ENCODE results near the gene LPP. TPM values are rescaled to one million over a fixed set of nuclear protein-coding genes. Genes with fewer than 3 reads are reported as not detected.

The LPP gene
- total RNA-seq, 1 donor from 2014 or later: 210 TPM

DNA sequence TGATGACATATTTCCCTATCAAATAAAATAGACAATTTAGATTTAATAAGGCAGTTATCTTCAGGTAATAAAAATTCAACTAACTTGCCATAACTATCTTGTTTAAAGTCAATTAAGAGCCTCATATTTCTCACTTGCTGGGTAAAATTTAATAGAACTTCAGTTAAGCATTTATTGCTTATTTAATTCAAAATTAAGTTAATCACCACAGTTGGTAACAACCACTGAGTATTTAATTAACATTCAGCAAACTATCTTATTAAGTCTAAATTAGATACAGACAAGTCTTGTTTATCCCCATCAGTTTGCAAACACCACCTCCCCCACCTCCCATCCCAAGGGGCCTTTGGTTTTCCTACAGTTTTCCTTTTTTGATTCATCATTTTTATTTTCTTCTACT is 14.7 kb downstream of the LPP start:
- DNase-seq (ENCODE audit: low spot score): no peak

- DNase-seq (ENCODE audit: low spot score): no peak
Measured at GRCh38 chr3:188169830-188170455, 16.0 kb downstream of the LPP start.

- no peak for DNase-seq (ENCODE audit: low spot score)
Measured at GRCh38 chr3:188170461-188171459, 16.8 kb downstream of the LPP start.

DNA sequence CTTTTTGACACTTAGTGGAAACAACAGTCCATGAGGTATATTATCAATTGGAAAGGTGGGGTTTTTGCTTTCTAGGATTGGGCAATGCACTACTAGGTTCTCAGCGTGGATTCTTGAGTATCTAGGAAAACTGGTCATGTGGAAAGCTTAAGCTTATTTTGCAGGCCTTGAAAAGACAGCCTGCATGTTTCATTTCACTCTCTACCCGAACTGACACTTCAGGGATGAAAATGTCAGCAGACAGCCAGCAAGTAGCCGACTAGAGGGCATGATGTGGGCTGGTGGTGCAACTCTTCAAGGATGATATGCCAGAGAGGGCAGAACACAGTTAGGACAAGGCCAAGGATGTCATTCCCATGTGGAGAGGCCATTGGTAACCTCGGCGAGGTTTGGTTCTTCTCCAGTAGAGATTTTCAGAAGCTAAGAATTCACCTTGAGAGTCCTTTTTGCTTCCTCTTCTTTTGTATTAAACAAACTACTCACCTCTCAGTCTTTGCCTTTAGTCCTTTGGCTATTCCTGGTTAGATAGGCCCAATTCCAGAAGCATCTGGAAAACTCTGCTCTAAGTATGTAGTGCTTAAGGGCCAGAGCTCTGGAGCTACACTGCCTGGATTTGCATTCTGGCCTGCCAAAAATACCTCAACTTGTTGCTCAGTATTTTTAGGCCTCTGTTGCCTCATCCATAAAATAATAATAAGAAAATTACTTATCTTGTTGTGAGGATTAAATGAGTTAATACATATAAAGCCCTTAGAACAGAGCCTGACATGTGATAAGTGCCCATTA is 17.9 kb downstream of the LPP start:
- no peak for DNase-seq (ENCODE audit: low spot score)

DNA sequence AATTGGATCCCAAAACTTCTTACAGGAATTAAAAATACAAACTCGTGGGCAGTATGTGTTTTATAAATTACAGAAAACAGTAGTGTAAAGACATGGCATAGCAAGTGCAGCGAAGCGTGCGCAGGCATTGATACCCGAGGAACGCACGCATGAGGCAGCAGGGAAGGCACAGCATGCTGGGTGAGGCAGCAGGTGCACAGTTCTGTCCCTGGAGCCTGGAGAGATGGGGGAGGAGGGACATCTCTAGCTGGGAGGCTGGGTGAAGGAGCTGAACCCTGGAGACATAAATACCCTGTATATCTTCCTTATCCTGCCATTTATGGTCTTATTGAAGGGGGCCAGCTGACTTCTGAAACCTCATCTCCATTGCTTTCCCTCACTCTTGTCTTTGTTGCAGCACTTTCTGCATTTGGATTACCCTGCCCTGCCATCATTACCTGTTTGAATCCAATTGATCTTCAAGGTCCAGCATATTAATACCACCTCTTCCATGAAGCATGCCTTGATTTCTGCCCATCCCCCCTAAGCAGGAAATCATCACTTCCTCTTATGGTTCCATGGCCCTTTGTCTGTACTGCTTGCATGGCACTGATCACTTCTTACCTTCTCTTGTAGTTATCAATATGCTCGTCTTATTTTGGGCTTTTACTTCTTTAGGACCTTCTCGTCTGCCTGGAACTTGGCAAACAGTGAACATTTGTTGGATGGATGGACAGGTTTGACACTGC is 20.5 kb downstream of the LPP start:
- no peak for DNase-seq (ENCODE audit: low spot score)

DNA sequence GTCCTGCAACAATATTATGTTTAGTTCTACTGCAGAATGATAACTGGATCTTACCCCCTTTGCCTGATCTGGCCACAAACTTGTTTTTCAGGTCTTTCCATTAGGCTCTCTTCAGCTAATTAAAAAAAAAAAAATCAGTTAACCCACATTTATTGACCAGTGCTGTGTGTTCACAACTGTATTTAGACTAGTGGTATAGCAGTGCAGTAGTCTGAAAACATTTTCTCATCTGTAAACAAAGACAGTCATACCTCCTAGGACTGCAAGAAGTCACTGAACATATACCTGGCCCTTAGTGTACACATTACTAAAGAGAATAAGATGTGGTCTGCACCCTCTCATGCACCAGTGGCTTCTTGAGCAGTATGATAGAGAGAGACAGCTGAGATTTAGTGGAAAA is 22.5 kb downstream of the LPP start:
- no peak for DNase-seq (ENCODE audit: low spot score)

- DNase-seq (ENCODE audit: low spot score): no peak
Measured at GRCh38 chr3:188176884-188177283, 22.9 kb downstream of the LPP start.

- no peak for DNase-seq (ENCODE audit: low spot score)
Measured at GRCh38 chr3:188177721-188178120, 23.8 kb downstream of the LPP start.

DNA sequence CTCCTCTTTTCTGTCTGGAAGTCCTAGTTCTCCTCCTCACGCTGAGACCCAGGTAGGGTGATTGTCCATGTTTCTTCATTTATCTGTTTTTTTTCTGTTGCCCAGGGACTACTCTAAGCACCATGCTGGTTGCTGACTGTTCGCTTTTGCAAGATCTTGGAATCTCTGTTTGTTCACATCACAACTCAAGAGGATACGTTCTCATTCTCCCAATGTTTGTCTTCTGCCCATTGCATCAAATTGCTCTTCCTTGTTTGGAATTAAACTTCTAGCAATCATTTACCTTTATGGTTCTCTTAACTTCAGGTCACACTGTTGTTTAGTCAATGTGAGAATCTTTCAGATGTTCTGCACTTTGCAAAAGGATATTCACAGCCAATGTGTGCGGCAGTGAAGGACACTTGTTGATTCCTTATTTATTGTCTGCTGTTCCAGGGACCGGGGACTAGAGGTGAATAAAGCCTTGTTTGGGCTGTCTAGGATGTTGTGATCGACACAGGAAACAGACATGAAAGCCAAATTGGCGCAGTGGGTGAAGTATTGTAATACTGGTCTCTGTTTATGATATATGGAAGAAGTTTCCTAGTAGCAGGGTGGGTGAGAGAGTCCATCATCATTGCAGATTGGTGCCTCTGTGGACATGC is 24.5 kb downstream of the LPP start:
- DNase-seq (ENCODE audit: low spot score): no peak

- DNase-seq (ENCODE audit: low spot score): no peak
Measured at GRCh38 chr3:188179006-188179966, 25.3 kb downstream of the LPP start.

DNA sequence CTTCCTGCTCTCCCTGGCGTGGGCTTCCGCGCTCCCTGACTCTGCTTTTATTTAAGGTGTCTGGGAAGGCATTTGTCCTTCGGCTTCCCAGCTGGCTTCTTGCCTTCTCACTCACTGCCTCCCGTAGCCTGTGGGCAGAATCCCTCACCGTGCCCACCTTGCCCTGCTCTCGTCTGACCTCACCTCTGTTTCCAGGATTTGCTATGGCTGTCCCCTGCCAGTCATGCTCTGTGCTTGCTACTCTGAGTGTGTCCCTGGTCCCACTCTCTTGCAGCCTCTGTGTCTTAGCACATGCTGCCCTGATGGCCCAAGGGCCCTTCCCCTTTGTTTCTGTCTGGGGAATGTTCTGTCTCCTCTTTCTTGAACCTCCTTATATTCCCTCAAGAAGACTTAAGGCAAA is 26.2 kb downstream of the LPP start:
- no peak for DNase-seq (ENCODE audit: low spot score)

GRCh38 chr3:188183452-188183851 is 29.5 kb downstream of the LPP start:
- no peak for DNase-seq (ENCODE audit: low spot score)

DNA sequence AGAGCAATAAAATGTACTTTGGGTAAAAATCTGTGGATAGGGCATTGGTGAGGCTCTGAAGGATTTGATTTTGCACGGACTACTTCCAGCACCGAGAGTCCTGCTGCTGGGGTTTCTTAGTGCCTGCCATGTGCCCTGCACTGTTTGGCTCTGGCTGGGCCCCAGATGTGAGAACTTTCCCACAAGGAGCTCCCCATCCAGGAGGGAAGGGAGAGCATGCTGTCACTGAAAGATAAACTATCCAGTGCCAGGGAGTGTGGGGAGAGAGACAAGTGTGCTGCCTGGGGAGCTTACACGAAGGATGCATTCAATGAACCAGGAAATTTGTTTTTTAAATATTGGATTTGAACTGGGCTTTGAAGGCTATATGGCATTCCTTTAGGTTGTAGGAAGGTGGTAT is 30.2 kb downstream of the LPP start:
- no peak for DNase-seq (ENCODE audit: low spot score)

- DNase-seq (ENCODE audit: low spot score): no peak
Measured at GRCh38 chr3:188184649-188185048, 30.7 kb downstream of the LPP start.

- no peak for DNase-seq (ENCODE audit: low spot score)
Measured at GRCh38 chr3:188185717-188186251, 31.8 kb downstream of the LPP start.

DNA sequence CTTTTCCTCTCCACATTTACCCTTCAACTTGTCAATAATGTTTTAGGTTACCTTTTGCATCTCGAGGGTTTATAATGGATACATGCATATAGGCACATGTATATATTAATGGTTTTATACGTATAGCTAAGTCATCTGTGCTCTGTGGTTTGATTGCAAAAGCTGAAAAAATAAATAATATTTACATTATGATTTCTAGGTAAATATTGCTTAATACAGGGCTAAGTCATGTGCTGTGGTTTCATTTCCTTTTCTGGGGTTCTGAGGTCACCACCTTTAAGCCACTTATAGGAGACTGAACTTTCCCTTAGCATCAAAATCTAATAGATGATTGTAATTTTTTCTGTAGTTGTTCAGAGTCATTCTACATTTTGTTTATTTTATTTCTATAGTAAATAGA is 33.1 kb downstream of the LPP start:
- no peak for DNase-seq (ENCODE audit: low spot score)

DNA sequence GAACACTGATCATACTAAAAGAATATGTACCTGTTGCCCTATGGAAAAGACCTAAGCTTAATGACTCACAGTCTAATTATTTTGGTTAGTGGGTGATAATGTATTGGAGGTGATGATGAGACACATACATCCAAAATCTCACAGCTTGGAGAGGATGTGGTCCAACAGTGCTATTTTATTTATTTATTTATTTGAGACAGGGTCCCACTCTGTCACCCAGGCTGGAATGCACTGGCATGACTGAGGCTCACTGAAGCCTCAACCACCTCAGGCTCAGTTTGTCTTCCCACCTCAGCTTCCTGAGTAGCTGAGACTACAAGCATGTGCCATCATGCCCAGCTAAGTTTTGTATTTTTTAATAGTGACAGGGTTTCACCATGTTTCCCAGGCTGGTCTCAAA is 35.0 kb downstream of the LPP start:
- no peak for DNase-seq (ENCODE audit: low spot score)

- DNase-seq (ENCODE audit: low spot score): no peak
Measured at GRCh38 chr3:188191460-188191859, 37.5 kb downstream of the LPP start.

DNA sequence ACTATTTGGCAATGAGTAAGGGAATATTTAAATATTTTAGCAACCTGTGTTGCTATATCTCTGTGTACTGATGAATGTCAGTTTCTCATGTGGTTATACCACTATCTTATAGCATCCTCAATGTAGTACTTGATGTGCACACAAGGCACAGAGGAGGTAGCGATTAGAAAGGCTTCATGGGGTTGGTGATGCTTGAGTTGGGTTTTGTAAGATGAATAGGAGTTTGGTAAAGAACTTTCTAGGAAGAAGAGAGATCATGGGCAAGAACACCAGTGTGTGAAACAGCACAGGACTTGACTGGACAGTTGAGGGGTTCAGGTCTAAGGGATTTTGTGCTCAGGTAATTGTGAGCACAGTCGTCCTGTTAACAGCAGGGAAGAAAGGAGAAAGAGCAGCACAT is 38.1 kb downstream of the LPP start:
- no peak for DNase-seq (ENCODE audit: low spot score)
